B cell (primary cell): ENCODE measurements around the gene ADGRE1. TPM values are rescaled to one million over a fixed set of nuclear protein-coding genes. Genes with fewer than 3 reads are reported as not detected.

ENCODE experiments used
- ATAC-seq: fragments of 200-7000 bp; cut with Tn5 transposase; one replicate; pipeline ENCODE4 v1.10.0; 2021; ENCODE audit warnings: low read depth, mild to moderate bottlenecking, moderate number of reproducible peaks, moderate library complexity
- CTCF ChIA-PET: fragments of 350-600 bp; sonication (Branson Sonifier 250); formaldehyde crosslinking; loops from one replicate; lab custom pipeline; 2021; ENCODE audit warnings: antibody characterized with exemption, inconsistent platforms; lab: Charles Lee
- POLR2A ChIA-PET: fragments of 350-600 bp; sonication (Branson Sonifier 250); formaldehyde crosslinking; loops from one replicate; lab custom pipeline; 2021; ENCODE audit warnings: antibody characterized with exemption; lab: Charles Lee
- DNase-seq: peaks from one replicate; pipeline ENCODE4 v3.0.0; 2013
- H2AFZ ChIP-seq: 2 replicates; pipeline ENCODE4 v1.6.1; 2012; ENCODE audit warnings: mild to moderate bottlenecking, low read depth, low read length; ENCODE audit not compliant: insufficient read depth, poor library complexity, severe bottlenecking
- H3K27ac ChIP-seq, 2 donors: 1 replicate in 1 of 2; 2 replicates in 1 of 2; pipeline ENCODE4 v1.5.1; 2012 to 2013; ENCODE audit warnings: low read length in 2 of 2, mild to moderate bottlenecking in 2 of 2, moderate library complexity in 1 of 2
- H3K27me3 ChIP-seq, 4 experiments: fragments of 200-600 bp in 1 of 4; sonication (generic) in 1 of 4; replicated peaks in 1 of 4; 1 replicate in 2 of 4; 2 replicates in 2 of 4; pipeline versions ENCODE4 v1.6.1 to v1.7.0; 2013 to 2016; ENCODE audit warnings: low read length in 3 of 4, mild to moderate bottlenecking in 2 of 4, mixed read lengths in 1 of 4, moderate library complexity in 1 of 4; ENCODE audit not compliant: insufficient read depth in 4 of 4, control insufficient read depth in 3 of 4; ENCODE audit errors: control extremely low read depth in 1 of 4
- H3K36me3 ChIP-seq, 2 experiments: replicated peaks in 1 of 2; 1 replicate in 1 of 2; 2 replicates in 1 of 2; pipeline versions ENCODE4 v1.6.1 to v1.7.1; 2013; ENCODE audit warnings: low read length in 1 of 2; ENCODE audit not compliant: insufficient read depth in 2 of 2, control insufficient read depth in 1 of 2; ENCODE audit errors: control extremely low read depth in 1 of 2, extremely low read depth in 1 of 2
- H3K4me1 ChIP-seq, 2 donors: fragments of 200-600 bp in 1 of 2; sonication (generic) in 1 of 2; 1 replicate in 1 of 2; 2 replicates in 1 of 2; pipeline versions ENCODE4 v1.5.1 to v1.6.1; 2013 to 2017; ENCODE audit warnings: low read length in 2 of 2; ENCODE audit not compliant: control insufficient read depth in 2 of 2, insufficient read depth in 2 of 2
- H3K4me2 ChIP-seq: replicated peaks from 2 replicates; pipeline ENCODE3; 2012; ENCODE audit warnings: mild to moderate bottlenecking, low read depth, low read length; ENCODE audit not compliant: poor library complexity, severe bottlenecking
- H3K4me3 ChIP-seq, 5 experiments: fragments of 200-600 bp in 1 of 5; sonication (generic) in 1 of 5; 1 replicate in 3 of 5; 2 replicates in 2 of 5; pipeline versions ENCODE4 v1.5.1 to v1.7.0; 2011 to 2016; ENCODE audit warnings: low read length in 4 of 5, mild to moderate bottlenecking in 4 of 5, low read depth in 2 of 5, control low read depth in 1 of 5, moderate library complexity in 1 of 5; ENCODE audit not compliant: insufficient read depth in 1 of 5; ENCODE audit errors: control extremely low read depth in 1 of 5, extremely low read depth in 1 of 5
- H3K79me2 ChIP-seq: fragments of 200-600 bp; sonication (generic); one replicate; pipeline ENCODE4 v1.6.0; 2016; ENCODE audit warnings: low read length; ENCODE audit not compliant: control insufficient read depth, insufficient read depth
- H3K9ac ChIP-seq: fragments of 200-600 bp; sonication (generic); 2 replicates; pipeline ENCODE4 v1.6.1; 2017; ENCODE audit warnings: mild to moderate bottlenecking, low read length, moderate library complexity
- H3K9me3 ChIP-seq, 3 donors: one replicate each; pipeline versions ENCODE4 v1.6.1 to v1.7.1; 2013; ENCODE audit warnings: low read length in 2 of 3; ENCODE audit not compliant: control insufficient read depth in 2 of 3, insufficient read depth in 1 of 3; ENCODE audit errors: control extremely low read depth in 1 of 3
- H4K20me1 ChIP-seq: 2 replicates; pipeline ENCODE4 v1.6.0; 2012; ENCODE audit warnings: mild to moderate bottlenecking, low read length; ENCODE audit not compliant: insufficient read depth, control insufficient read depth, poor library complexity, severe bottlenecking
- H3K27ac Mint-ChIP-seq: one replicate; pipeline ENCODE4 v1.8.0; 2021; ENCODE audit warnings: mixed read lengths
- H3K27me3 Mint-ChIP-seq: one replicate; pipeline ENCODE4 v1.8.0; 2021; ENCODE audit warnings: mixed read lengths
- H3K4me1 Mint-ChIP-seq: one replicate; pipeline ENCODE4 v1.8.0; 2021; ENCODE audit warnings: mixed read lengths
- H3K4me3 Mint-ChIP-seq: one replicate; pipeline ENCODE4 v1.8.0; 2021; ENCODE audit warnings: mixed read lengths
- H3K9me3 Mint-ChIP-seq: one replicate; pipeline ENCODE4 v1.8.0; 2022; ENCODE audit warnings: mixed read lengths; ENCODE audit not compliant: insufficient read depth
- EZH2 ChIP-seq: IDR thresholded peaks from 2 replicates; pipeline ENCODE4 v1.6.1; 2012; ENCODE audit warnings: borderline replicate concordance, low read depth, mild to moderate bottlenecking, moderate library complexity, low read length; ENCODE audit not compliant: insufficient read depth, poor library complexity, severe bottlenecking
- WGBS: methylation state at CpG from one replicate; pipeline ENCODE4 v1.1.5; 2013; ENCODE audit warnings: missing lambda C conversion rate; ENCODE audit not compliant: insufficient coverage; 5-methylcytosine and 5-hydroxymethylcytosine counted together
- intact Hi-C: fragments of 100-400 bp; cut with micrococcal nuclease; formaldehyde crosslinking; loops from one replicate; pipeline ENCODE4 v1.10.0; 2022
- polyA plus RNA-seq: library from polyadenylated mRNA; depleted of rRNA; stranded (reverse); fragments of >200 nt; gene quantifications from 2 replicates; pipeline ENCODE4 v1.2.3, GENCODE V29; 2012
- total RNA-seq, 2 donors: library from RNA; stranded (reverse); fragments of 120-200 nt in 1 of 2; gene quantifications; 1 replicate in 1 of 2; 2 replicates in 1 of 2; pipeline versions ENCODE4 v1.2.3 to v1.2.4, GENCODE V29; 2013 to 2022
- TF ChIP-seq, protein P1 (sequence below): fragments of 200-600 bp; IDR thresholded peaks from one replicate; pipeline ENCODE4 v1.8.0; 2022; ENCODE audit warnings: antibody characterized with exemption, mild to moderate bottlenecking

ADGRE1 gene
- total and polyA plus RNA-seq, 2 donors (not counting 1 experiment from before 2014, with no cell fraction given): 0.21 TPM; not detected in 1

DNA sequence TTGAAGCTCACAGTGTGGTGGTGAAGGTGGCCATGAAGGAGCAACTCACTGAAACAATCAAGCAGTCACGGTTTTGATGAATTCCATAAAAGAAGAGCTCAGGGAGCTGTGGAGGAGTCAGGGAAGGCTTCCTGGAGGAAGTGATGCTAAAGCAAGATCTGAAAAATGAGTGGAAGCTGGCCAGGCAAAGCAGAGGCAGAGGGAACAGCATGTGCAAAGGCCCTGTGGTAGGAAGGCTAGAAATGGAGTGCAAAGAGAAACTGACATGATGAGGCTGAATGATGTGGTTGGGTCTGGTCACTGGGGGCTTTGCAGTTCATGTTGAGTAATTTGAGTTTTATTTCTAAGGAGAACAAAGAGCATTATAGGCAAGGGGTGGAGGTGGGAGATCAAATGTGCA is 6.9 kb downstream of the ADGRE1 start:
- Histone ChIP-seq H3K36me3 (no peaks in the 10 kb centered on the region), H3K4me2 (no peak overlapping the region), H2AFZ (no peak overlapping the region), H4K20me1 (no peaks in the 10 kb centered on the region), H3K27ac (no peak overlapping the region), H3K27me3 (no peaks in the 10 kb centered on the region), H3K9ac (no peak overlapping the region), H3K4me1 (peaks cover 8 to 14% of the 10 kb centered on the region in 2 donors), H3K9me3 (peaks cover 0 to 16% (median 9%) of the 10 kb centered on the region in 3 donors), H3K79me2 (no peaks in the 10 kb centered on the region), H3K4me3 (no peak overlapping the region)
- DNase-seq (no peak), ATAC-seq (no peak)
- 92% methylated on average over 1 of the region's 1 CpG for WGBS
- no peak overlapping the region for H3K27ac Mint-ChIP-seq
- H3K27me3 Mint-ChIP-seq: peaks cover 12% of the 10 kb centered on the region
- CTCF ChIA-PET: no interaction called here
- TF ChIP-seq, protein P1, sequence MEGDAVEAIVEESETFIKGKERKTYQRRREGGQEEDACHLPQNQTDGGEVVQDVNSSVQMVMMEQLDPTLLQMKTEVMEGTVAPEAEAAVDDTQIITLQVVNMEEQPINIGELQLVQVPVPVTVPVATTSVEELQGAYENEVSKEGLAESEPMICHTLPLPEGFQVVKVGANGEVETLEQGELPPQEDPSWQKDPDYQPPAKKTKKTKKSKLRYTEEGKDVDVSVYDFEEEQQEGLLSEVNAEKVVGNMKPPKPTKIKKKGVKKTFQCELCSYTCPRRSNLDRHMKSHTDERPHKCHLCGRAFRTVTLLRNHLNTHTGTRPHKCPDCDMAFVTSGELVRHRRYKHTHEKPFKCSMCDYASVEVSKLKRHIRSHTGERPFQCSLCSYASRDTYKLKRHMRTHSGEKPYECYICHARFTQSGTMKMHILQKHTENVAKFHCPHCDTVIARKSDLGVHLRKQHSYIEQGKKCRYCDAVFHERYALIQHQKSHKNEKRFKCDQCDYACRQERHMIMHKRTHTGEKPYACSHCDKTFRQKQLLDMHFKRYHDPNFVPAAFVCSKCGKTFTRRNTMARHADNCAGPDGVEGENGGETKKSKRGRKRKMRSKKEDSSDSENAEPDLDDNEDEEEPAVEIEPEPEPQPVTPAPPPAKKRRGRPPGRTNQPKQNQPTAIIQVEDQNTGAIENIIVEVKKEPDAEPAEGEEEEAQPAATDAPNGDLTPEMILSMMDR: no peak
- no peak for TF ChIP-seq EZH2
- H3K4me3 Mint-ChIP-seq: no peak overlapping the region
- POLR2A ChIA-PET: no interaction called here
- peaks cover 19% of the 10 kb centered on the region for H3K4me1 Mint-ChIP-seq
- peaks cover 9% of the 10 kb centered on the region for H3K9me3 Mint-ChIP-seq
- intact Hi-C loops: no loop called here

DNA sequence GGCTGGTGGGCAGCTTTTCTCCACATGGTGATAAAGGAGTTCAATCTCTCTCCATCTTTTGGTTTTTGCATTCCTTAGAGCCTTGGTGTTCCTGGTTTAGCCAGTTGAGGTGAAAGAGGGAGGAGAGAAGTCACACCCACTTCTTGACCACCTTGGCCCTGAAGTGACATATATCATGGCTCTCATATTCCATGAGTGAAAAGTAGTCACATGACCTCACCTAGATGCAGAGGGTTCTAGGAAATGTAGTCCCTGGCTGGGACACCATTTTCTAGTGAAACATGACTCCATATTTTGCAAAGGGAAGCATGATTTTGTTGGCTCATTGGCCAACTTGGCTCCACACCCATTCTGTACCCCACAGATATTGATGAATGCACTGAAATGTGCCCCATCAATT is 16.1 kb downstream of the ADGRE1 start:
- peaks cover 5% of the 10 kb centered on the region for H3K27me3 Mint-ChIP-seq
- intact Hi-C loops: no loop called here
- Histone ChIP-seq H4K20me1 (no peaks in the 10 kb centered on the region), H3K79me2 (no peaks in the 10 kb centered on the region), H3K4me3 (no peak overlapping the region), H3K9ac (no peak overlapping the region), H3K9me3 (peaks cover 4 to 30% (median 24%) of the 10 kb centered on the region in 3 donors), H2AFZ (no peak overlapping the region), H3K4me2 (no peak overlapping the region), H3K4me1 (no peaks in the 10 kb centered on the region), H3K36me3 (no peaks in the 10 kb centered on the region), H3K27me3 (no peaks in the 10 kb centered on the region), H3K27ac (no peak overlapping the region)
- H3K9me3 Mint-ChIP-seq: peaks cover 25% of the 10 kb centered on the region
- CTCF ChIA-PET: no interaction called here
- H3K4me1 Mint-ChIP-seq: no peaks in the 10 kb centered on the region
- POLR2A ChIA-PET: no interaction called here
- no peak overlapping the region for H3K27ac Mint-ChIP-seq
- no peak for ATAC-seq
- TF ChIP-seq, protein P1: no peak
- no peak for TF ChIP-seq EZH2
- H3K4me3 Mint-ChIP-seq: no peak overlapping the region
- no peak for DNase-seq
